HG02571 (cell line): ENCODE data around the gene ASIC4.

Experiments used
- ATAC-seq: cut with Tn5 transposase; IDR thresholded peaks from one replicate; pipeline ENCODE4 v1.9.1; 2021; ENCODE audit warnings: mild to moderate bottlenecking, moderate library complexity; ENCODE audit not compliant: unreplicated experiment

ASIC4 gene

GRCh38 chr2:219565130-219566080, 51.1 kb downstream of the ASIC4 start:
- no peak for ATAC-seq

GRCh38 chr2:219566640-219567039, 52.4 kb downstream of the ASIC4 start:
- ATAC-seq: no peak

- no peak for ATAC-seq
Observed at GRCh38 chr2:219567131-219567530, 52.8 kb downstream of the ASIC4 start.

GRCh38 chr2:219567791-219568361, 53.6 kb downstream of the ASIC4 start:
- no peak for ATAC-seq

GRCh38 chr2:219569041-219569440, 54.8 kb downstream of the ASIC4 start:
- no peak for ATAC-seq

GRCh38 chr2:219569635-219570034, 55.4 kb downstream of the ASIC4 start:
- no peak for ATAC-seq

- no peak for ATAC-seq
Observed at GRCh38 chr2:219570194-219570923, 56.1 kb downstream of the ASIC4 start.

GRCh38 chr2:219570924-219571310, 56.6 kb downstream of the ASIC4 start:
- no peak for ATAC-seq

GRCh38 chr2:219571311-219572236, 57.3 kb downstream of the ASIC4 start, which contains the start of gene OBSL1:
Gene OBSL1 (minus strand): TSS chr2:219571539. CDS start chr2:219571232, 307 bp downstream.
- no peak for ATAC-seq

GRCh38 chr2:219572237-219573001, 58.1 kb downstream of the ASIC4 start, which contains the start of gene INHA:
Gene INHA (plus strand): TSS chr2:219572310. CDS start chr2:219572375, 65 bp downstream.
- ATAC-seq: no peak

GRCh38 chr2:219573166-219573565, 58.9 kb downstream of the ASIC4 start:
- no peak for ATAC-seq

GRCh38 chr2:219574484-219575311, 60.4 kb downstream of the ASIC4 start:
- ATAC-seq: no peak

GRCh38 chr2:219575566-219576504, 61.6 kb downstream of the ASIC4 start:
- ATAC-seq: no peak

- ATAC-seq: no peak
Observed at GRCh38 chr2:219576505-219577388, 62.5 kb downstream of the ASIC4 start.

GRCh38 chr2:219578811-219579613, 64.7 kb downstream of the ASIC4 start:
- ATAC-seq: no peak

GRCh38 chr2:219581346-219581745, 67.1 kb downstream of the ASIC4 start:
- ATAC-seq: no peak
